ENCODE data around the gene DLGAP4.

Gene DLGAP4

DNA sequence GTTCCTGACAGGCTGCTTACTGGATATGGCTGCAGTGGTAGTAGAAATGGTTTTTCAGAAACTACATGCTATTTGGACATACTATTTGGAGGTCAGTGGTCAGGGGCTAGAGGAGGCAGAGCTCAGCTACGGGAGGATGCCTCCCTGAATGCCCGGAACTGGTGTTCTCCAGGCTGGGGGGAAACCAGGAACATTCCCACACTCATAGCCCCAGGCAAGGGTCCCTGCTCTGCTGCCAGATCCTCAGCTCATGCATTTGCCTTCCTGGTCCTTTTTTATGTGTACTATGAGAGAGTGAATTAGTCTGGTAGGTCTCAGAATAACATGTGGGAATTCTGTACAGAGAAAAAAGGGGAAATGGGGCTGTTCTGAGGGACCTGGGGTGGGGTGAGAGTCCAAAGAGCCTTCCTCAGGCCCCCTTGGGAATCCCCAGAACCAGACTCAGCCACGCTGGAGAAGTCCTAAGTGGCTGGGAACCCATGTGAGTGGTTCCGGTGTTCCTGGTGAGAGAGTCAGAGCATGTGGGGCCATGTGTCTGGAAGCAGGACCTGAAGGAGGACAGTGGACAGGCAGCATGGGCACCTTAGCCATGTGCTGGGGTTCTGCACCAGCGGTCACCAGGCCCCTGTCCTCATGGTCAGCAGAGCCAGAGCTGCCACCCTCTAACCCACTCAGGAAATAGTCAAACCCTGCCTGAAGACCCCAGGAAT is 177.2 kb downstream of the DLGAP4 start:
- no peak overlapping the region for H3K27ac ChIP-seq (ENCODE audit: low read length)
- H3K4me1 ChIP-seq (ENCODE audit: insufficient read depth, low read length) = no peaks in the 10 kb centered on the region
- no peaks in the 10 kb centered on the region for H3K9me3 ChIP-seq (ENCODE audit: insufficient read depth, low read depth, low read length)
- H3K9ac ChIP-seq (ENCODE audit: low read depth, low read length) = no peak overlapping the region; the same call in 1 of the 2 replicates
- H3K4me3 ChIP-seq (ENCODE audit: low read length) = no peak overlapping the region
- no peaks in the 10 kb centered on the region for H3K36me3 ChIP-seq (ENCODE audit: insufficient read depth, low read depth, low read length)
- H3K27me3 ChIP-seq (ENCODE audit: insufficient read depth, low read length) = no peaks in the 10 kb centered on the region

- Histone ChIP-seq H3K27ac (ENCODE audit: low read length) (no peak overlapping the region), H3K4me1 (ENCODE audit: insufficient read depth, low read length) (no peaks in the 10 kb centered on the region)
Measured at GRCh38 chr20:36483919-36484808, 178.0 kb downstream of the DLGAP4 start.

DNA sequence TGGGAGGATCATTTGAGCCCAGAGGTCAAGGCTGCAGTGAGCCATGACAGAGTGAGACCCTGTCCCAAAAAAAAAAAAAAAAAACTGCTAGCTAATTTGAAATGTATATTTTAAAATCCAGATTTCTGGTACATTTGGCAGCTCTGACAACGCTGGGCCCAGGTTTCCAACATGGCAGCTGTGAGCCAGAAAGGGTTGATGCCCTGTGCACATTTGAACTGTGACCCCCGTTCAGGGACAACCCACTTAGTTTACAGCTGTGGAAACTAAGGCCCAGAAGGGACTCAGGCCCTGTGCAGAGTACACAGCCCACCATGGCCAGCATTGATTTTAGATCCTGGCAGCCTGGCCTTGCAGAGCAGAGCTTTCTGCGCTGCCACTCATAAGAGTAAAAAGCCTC is 179.1 kb downstream of the DLGAP4 start:
- Histone ChIP-seq H3K9me3 (ENCODE audit: insufficient read depth, low read depth, low read length) (no peaks in the 10 kb centered on the region), H3K27me3 (ENCODE audit: insufficient read depth, low read length) (no peaks in the 10 kb centered on the region), H3K36me3 (ENCODE audit: insufficient read depth, low read depth, low read length) (no peaks in the 10 kb centered on the region), H3K4me1 (ENCODE audit: insufficient read depth, low read length) (no peaks in the 10 kb centered on the region), H3K4me3 (ENCODE audit: low read length) (no peak overlapping the region), H3K27ac (ENCODE audit: low read length) (no peak overlapping the region), H3K9ac (ENCODE audit: low read depth, low read length) (no peak overlapping the region)

More at GRCh38 chr20:36483919-36484808, 178.0 kb downstream of the DLGAP4 start:
- H3K9ac ChIP-seq (ENCODE audit: low read depth, low read length) = no peak overlapping the region
- no peaks in the 10 kb centered on the region for H3K36me3 ChIP-seq (ENCODE audit: insufficient read depth, low read depth, low read length)
- no peak overlapping the region for H3K4me3 ChIP-seq (ENCODE audit: low read length)
- H3K9me3 ChIP-seq (ENCODE audit: insufficient read depth, low read depth, low read length) = no peaks in the 10 kb centered on the region
- H3K27me3 ChIP-seq (ENCODE audit: insufficient read depth, low read length) = no peaks in the 10 kb centered on the region

- H3K9ac ChIP-seq (ENCODE audit: low read depth, low read length) = no peak overlapping the region
- no peaks in the 10 kb centered on the region for H3K9me3 ChIP-seq (ENCODE audit: insufficient read depth, low read depth, low read length)
- no peaks in the 10 kb centered on the region for H3K27me3 ChIP-seq (ENCODE audit: insufficient read depth, low read length)
- H3K27ac ChIP-seq (ENCODE audit: low read length) = no peak overlapping the region
- no peaks in the 10 kb centered on the region for H3K36me3 ChIP-seq (ENCODE audit: insufficient read depth, low read depth, low read length)
- no peak overlapping the region for H3K4me3 ChIP-seq (ENCODE audit: low read length)
- no peaks in the 10 kb centered on the region for H3K4me1 ChIP-seq (ENCODE audit: insufficient read depth, low read length)
Measured at GRCh38 chr20:36487069-36487468, 180.9 kb downstream of the DLGAP4 start.

GRCh38 chr20:36490191-36490590 is 184.1 kb downstream of the DLGAP4 start:
- H3K4me3 ChIP-seq (ENCODE audit: low read length) = no peak overlapping the region
- H3K27me3 ChIP-seq (ENCODE audit: insufficient read depth, low read length) = no peaks in the 10 kb centered on the region
- H3K9ac ChIP-seq (ENCODE audit: low read depth, low read length) = no peak overlapping the region
- H3K27ac ChIP-seq (ENCODE audit: low read length) = no peak overlapping the region
- peaks cover 4% of the 10 kb centered on the region; the same call in 1 of the 2 replicates for H3K36me3 ChIP-seq (ENCODE audit: insufficient read depth, low read depth, low read length)
- H3K9me3 ChIP-seq (ENCODE audit: insufficient read depth, low read depth, low read length) = no peaks in the 10 kb centered on the region
- no peaks in the 10 kb centered on the region for H3K4me1 ChIP-seq (ENCODE audit: insufficient read depth, low read length)

DNA sequence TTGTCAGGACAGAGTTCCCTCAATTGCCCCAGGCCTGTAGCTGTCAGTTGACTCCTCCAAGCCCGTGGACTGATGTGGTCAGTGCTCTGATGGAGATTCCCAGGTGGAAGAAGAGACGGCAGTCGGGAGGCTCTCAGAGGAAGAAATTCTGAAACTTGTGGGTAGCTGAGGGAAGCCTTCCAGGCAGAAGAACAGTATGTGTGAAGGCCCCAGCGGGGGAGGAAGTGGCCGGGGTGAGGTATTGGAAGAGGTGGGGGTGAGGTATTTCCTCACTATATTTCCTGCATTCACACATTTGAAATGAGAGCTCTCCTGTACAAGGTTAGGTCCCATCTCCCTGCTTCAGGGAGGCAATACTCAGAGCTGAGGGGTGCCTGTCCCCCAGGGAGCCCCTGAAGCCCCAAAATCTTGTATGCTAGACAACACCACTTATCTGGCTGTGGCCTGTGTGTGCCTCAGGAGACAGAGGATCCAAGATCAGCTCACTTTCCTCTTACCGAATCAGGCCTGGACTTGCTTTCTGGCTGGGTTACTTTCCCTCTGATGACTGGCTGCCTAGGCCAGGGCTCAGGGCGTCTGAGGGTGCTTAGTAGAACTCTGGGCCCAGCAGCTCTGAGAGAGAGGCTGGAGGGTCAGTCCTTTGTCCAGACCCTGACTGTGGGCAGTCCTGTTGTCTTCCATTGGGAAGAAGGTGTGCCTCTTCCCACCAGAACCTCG is 185.9 kb downstream of the DLGAP4 start:
- Histone ChIP-seq H3K4me1 (ENCODE audit: insufficient read depth, low read length) (no peaks in the 10 kb centered on the region), H3K9me3 (ENCODE audit: insufficient read depth, low read depth, low read length) (no peaks in the 10 kb centered on the region), H3K27me3 (ENCODE audit: insufficient read depth, low read length) (no peaks in the 10 kb centered on the region), H3K9ac (ENCODE audit: low read depth, low read length) (no peak overlapping the region), H3K27ac (ENCODE audit: low read length) (no peak overlapping the region), H3K36me3 (ENCODE audit: insufficient read depth, low read depth, low read length) (peaks cover 14% of the 10 kb centered on the region), H3K4me3 (ENCODE audit: low read length) (no peak overlapping the region)

GRCh38 chr20:36493051-36493800 is 187.1 kb downstream of the DLGAP4 start:
- no peaks in the 10 kb centered on the region for H3K27me3 ChIP-seq (ENCODE audit: insufficient read depth, low read length)
- peaks cover 25% of the 10 kb centered on the region for H3K36me3 ChIP-seq (ENCODE audit: insufficient read depth, low read depth, low read length)
- no peak overlapping the region for H3K4me3 ChIP-seq (ENCODE audit: low read length)
- no peaks in the 10 kb centered on the region for H3K4me1 ChIP-seq (ENCODE audit: insufficient read depth, low read length)
- H3K9ac ChIP-seq (ENCODE audit: low read depth, low read length) = no peak overlapping the region
- no peak overlapping the region for H3K27ac ChIP-seq (ENCODE audit: low read length)
- H3K9me3 ChIP-seq (ENCODE audit: insufficient read depth, low read depth, low read length) = no peaks in the 10 kb centered on the region

DNA sequence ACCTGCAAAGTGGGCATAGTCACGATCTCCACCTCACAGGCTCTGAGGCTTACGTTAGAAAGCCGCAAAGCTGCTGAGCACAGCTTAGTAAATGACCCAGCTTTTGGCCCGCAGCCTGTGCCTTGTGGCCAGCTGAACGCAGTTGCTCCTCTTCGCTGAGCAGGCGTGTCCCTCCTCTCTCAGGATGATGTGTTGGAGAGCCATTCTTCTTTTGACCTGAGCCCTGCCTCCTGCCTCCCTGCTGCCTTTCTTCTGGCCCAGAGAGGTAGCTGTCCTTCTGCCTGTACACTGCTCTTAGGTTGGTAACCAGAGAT is 187.6 kb downstream of the DLGAP4 start:
- Histone ChIP-seq H3K9ac (ENCODE audit: low read depth, low read length) (no peak overlapping the region), H3K4me1 (ENCODE audit: insufficient read depth, low read length) (no peaks in the 10 kb centered on the region), H3K4me3 (ENCODE audit: low read length) (no peak overlapping the region), H3K27me3 (ENCODE audit: insufficient read depth, low read length) (no peaks in the 10 kb centered on the region), H3K36me3 (ENCODE audit: insufficient read depth, low read depth, low read length) (peaks cover 31% of the 10 kb centered on the region), H3K27ac (ENCODE audit: low read length) (no peak overlapping the region), H3K9me3 (ENCODE audit: insufficient read depth, low read depth, low read length) (no peaks in the 10 kb centered on the region)

- Histone ChIP-seq H3K27me3 (ENCODE audit: insufficient read depth, low read length) (no peaks in the 10 kb centered on the region), H3K9ac (ENCODE audit: low read depth, low read length) (no peak overlapping the region), H3K9me3 (ENCODE audit: insufficient read depth, low read depth, low read length) (no peaks in the 10 kb centered on the region), H3K4me1 (ENCODE audit: insufficient read depth, low read length) (no peaks in the 10 kb centered on the region), H3K36me3 (ENCODE audit: insufficient read depth, low read depth, low read length) (peaks cover 61% of the 10 kb centered on the region), H3K4me3 (ENCODE audit: low read length) (no peak overlapping the region), H3K27ac (ENCODE audit: low read length) (no peak overlapping the region)
Measured at GRCh38 chr20:36496707-36497669, 190.8 kb downstream of the DLGAP4 start.

GRCh38 chr20:36497856-36498255 is 191.7 kb downstream of the DLGAP4 start:
- Histone ChIP-seq H3K27ac (ENCODE audit: low read length) (no peak overlapping the region), H3K4me1 (ENCODE audit: insufficient read depth, low read length) (no peaks in the 10 kb centered on the region), H3K36me3 (ENCODE audit: insufficient read depth, low read depth, low read length) (peaks cover 66% of the 10 kb centered on the region)

More at GRCh38 chr20:36497856-36498255, 191.7 kb downstream of the DLGAP4 start:
- H3K9ac ChIP-seq (ENCODE audit: low read depth, low read length) = no peak overlapping the region
- no peak overlapping the region for H3K4me3 ChIP-seq (ENCODE audit: low read length)
- H3K9me3 ChIP-seq (ENCODE audit: insufficient read depth, low read depth, low read length) = no peaks in the 10 kb centered on the region
- H3K27me3 ChIP-seq (ENCODE audit: insufficient read depth, low read length) = no peaks in the 10 kb centered on the region
